Measurements from ENCODE around the gene CIDEB.

- TF ChIP-seq CSDC2 (CRISPR knock-in tag; IDR thresholded peaks at IDR 0.05) = no peak
- no peak for TF ChIP-seq RARB (CRISPR knock-in tag; IDR thresholded peaks at IDR 0.05)
- TF ChIP-seq ZNF565 (CRISPR knock-in tag; conservative IDR thresholded peaks at IDR 0.05; ENCODE audit: low read depth) = no peak
- no peak for TF ChIP-seq OSR1 (CRISPR knock-in tag; IDR thresholded peaks at IDR 0.05)
- no peak for TF ChIP-seq PATZ1 (CRISPR knock-in tag; IDR thresholded peaks at IDR 0.05; ENCODE audit: borderline replicate concordance)
- no peak for TF ChIP-seq TOX (CRISPR knock-in tag; IDR thresholded peaks at IDR 0.05; ENCODE audit: borderline replicate concordance)
These were observed 35.3 kb downstream of the CIDEB start for GRCh38 chr14:24272467-24272866.
